GF-D8 (cell line): ENCODE results near the gene IFT122.
"Not testable (repeated sequence)": the region's sequence is repeated elsewhere in the genome, so short reads cannot be mapped to it uniquely, and the experiment has no call there.

Source experiments
- DNase-seq: peaks from one replicate; lab custom pipeline; 2025; lab: John Stamatoyannopoulos, UW

The IFT122 gene

DNA sequence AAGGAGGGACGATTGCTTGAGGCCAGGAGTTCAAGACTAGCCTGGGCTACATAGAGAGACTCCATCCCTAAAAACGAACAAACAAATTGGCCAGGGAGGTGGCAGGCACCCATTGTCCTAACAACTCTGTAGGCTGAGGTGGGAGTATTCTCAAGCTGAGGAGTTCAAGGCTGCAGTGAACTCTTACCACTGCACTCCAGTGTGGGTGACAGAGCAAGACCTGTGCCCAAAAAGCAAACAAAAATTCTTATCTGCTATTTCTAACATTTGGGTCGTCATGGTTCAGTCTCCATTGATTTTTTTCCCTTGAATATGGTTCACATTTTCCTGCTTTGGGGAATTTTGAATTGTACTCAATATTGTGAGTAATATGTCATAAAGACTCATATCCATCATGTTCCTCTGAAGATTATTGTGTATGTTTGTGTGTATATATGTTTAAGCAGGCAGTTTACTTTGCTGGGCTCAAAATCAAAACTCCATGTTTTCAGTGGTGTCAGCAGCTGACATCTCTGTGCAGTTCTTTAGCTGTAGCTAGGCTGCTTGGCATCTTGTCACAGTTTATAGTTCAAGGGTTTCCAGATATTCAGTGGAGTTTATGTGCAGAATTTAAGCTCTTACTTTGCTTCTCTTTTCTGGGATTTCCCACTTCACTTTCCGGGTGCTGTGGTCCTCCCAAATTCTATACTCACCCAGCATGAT lies 33.2 kb downstream of the IFT122 start:
- no peak for DNase-seq

DNA sequence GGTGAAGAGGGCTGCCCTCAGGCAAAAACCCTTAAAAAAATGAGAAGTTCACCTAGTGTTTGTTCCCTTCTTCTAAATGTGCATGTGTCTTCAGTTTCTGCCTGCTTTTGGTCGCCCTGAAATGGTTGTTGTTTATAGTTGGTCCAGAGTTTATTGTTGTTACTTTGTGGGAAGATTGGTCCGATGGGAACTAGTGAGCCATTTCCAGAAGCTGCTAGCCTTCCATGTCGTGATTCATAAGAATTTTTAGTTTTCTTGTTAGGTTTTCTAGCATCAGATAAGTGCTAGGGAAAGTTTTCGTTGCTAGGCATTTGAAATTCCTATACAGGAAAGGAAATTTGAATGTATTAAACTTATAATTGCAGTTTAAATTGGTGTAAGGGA lies 33.7 kb downstream of the IFT122 start:
- DNase-seq: no peak

DNA sequence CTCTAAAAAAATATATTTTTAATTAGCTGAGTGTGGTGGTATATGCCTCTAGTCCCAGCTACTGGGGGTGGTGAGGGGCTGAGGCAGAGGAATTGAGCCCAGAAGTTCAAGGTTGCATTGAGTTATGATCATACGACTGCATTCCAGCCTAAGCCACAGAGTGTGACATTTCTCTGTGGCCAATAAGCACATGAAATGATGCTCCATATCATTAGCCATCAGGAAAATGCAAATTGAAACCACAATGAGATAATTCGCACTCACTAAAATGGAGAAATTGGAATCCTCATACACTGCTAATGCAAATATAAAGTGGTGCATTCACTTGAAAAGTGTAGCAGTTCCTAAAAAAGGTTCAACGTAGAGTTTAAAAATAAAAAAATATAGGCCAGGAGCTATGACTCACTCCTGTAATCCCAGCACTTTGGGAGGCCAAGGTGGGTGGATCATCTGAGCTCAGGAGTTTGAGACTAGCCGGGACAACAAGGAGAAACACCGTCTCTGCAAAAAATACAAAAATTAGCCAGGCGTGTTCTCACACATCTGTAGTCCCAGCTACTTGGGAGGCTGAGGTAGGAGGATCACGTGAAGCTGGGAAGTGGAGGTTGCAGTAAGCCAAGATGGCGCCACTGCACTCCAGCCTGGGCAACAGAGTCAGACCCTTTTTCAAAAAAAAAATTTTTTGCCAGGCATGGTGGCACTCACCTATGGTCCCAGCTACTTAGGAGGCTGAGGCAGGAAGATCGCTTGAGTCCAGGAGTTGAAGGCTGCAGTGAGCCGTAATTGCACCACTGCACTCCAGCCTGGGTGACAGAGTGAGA lies 35.2 kb downstream of the IFT122 start:
- no peak for DNase-seq

DNA sequence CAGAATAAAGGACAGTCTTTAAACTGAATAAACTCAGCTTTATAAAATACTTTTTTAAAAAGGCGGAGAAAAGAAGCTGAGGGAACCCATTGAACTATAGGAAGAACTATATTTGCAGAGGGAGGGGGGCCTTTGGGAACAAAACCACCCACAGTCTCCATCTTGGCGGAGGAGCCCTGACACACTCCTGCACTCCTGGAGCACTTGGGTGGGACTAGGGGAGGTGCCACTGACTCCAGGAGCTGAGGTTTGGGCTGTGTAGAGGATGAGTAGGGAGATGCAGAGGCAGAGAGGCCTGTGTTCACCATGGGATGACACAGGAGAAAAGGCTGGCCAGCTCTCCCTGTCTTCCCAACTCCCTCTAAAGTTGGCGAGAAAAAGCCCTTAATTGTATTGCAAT lies 35.8 kb downstream of the IFT122 start:
- no peak for DNase-seq

DNA sequence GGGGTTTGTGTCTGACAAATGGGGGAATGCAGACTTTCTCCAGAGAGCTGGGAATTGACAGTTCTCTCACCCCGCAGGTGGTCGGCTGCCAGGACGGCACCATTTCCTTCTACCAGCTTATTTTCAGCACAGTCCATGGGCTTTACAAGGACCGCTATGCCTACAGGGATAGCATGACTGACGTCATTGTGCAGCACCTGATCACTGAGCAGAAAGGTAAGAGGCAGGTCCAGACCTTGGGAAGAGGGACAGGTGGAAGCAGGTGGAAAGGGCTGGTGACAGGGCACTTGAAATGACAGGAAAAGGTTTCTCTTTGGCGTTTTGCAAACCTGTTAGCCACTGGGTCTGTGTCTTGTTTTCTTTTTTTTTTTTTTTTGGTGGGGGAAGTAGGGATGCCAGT lies 36.6 kb downstream of the IFT122 start:
- DNase-seq: no peak

DNA sequence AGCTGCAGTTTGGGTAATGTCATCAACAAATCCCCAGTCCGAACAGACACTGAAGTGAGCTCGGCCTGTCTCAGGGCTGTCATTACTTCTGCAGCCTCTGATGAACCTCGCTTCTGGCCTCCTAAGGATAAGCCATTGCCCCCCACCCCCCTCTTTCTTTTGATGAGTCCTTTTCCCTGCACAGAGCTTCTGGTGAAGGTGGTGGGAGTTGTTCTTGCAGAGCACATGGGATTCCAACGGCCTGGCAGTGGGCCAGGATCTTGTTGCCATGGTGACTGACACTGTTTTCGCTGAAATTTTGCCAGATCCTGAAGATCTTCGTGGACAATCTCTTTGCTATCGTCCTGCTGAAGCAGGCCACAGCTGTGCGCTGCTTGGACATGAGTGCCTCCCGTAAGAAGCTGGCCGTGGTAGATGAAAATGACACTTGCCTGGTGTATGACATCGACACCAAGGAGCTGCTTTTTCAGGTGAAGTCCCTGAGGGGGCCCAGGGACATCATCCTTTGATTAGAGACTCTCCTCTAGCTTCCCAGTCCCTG lies 41.3 kb downstream of the IFT122 start:
- not testable (repeated sequence) for DNase-seq

DNA sequence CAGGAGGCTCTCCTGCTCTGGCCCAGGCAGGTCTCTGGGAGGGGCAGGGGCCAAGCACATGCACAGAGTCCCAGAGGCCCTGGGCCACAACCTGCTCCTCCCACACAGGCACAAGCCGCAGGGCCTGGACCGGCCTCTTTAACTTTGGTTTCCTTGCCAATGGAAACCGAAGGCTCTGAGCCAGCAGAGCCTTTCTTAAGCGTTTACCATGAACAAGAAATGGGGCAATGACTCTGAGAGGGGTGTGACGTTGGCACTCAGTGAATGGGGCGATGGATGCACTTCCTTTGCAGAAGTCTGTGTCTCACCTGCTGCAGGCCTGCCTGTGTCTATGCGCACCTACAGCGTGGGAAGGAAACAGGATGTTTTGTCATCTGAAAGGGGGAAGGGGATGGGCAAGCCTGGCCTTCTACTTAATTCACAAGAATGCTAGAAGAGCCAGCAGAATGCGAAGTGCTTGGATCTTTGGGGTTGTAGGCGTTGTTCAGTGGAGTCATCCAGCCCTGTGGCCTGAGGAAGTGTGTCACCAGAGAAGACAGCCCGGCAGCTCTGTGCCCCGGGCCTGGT lies 41.8 kb downstream of the IFT122 start:
- no peak for DNase-seq

DNA sequence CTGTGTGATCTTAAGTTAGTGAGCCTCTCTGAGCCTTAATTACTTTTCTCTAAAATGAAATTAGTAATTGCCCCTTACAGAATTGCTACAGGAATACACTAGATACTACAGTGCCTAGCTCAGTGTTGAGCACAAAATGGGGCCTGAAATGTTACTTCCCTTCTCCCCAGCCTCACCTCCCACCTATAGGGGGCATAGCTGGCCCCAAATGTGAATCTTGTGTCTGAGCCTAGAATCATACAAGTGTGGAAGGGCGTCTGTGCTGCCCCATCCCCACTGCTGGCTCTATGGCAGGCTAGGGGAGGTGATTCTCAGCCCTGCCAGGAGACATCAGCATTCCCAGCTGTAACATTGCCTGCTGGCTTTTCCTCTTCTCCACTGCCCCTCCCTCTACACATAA lies 42.7 kb downstream of the IFT122 start:
- no peak for DNase-seq

DNA sequence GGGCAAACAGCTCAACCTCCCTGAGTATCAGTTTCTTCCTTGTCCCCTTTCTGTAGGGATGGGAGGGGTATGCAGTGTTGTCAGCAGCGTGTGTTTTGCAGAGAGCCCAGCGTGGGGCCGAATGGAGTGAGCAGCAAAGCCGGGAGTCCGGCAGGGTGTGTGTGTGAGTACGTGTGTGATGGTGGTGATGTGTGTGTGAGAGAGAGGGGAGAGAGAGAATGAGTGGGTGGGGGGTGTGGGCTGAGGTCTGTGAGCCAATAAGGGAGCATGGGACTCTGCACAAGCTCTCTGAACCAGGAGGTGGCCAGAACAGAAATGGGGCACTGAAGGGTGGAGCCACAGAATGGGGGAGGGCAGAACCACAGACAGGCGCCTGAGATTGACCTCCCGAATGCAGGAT lies 43.8 kb downstream of the IFT122 start:
- DNase-seq: no peak

DNA sequence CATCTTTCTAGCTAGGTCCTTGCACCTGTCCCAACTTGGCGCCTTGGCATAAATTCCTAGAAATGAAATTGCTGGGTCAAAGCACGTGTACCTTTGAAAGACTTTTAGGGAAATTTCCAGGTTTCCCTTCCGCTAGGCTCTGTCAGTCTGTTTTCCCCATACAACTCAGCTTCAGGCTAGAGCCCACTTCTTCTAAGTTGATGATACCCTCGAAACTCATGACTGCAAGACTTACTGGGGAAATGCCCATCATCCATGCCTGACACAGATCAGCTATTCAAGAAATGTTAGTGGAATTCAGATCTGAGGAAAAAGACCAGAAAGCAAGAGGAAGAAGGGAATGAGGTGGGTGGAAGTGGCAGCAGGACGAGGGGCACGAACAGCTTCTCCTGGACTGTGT lies 45.1 kb downstream of the IFT122 start:
- not testable (repeated sequence) for DNase-seq

DNA sequence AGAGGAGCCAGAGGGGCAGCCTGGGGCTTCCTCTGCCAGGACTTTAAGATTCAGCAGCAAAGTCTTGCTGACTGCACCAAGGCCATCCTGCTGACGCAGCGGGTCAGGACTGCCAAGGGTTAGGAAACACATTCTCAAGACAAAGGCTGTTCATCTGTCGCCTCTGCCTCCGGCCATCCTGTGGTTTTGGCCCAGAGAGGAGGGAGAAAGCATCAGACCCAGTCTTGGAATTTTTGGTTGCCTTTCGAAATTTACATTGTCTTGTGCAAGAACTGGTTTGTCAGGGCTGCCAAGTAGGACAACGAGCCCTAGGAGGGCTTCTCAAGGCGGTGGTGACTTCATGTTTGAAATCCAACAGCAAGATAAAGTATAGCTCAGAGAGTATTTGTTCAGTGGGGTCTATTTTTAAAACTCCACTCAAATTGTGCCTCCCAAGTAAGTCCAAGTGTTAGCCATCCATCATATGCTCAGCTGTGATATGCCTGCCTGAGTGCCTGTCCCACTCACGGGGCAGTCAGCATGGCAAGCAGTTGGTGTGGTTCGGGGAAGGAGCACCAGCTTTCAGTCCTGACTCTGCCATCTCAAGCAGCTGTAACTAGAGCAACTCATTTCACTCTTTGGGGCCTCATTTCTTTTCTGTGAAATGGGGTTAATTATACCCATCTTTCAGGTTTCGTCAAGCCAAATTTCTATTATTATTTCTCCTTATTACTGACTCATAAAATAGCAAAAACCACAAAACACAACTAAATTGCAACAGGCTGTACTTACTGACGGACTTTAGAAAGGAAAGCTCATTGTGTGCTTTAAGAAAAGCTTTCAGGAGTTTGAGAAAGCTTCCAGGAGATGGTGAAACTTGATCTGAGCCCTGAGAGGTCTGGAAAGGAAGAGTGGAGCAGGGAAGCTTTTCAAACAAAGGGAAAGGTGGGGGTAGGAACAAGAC lies 46.0 kb downstream of the IFT122 start:
- DNase-seq: no peak

DNA sequence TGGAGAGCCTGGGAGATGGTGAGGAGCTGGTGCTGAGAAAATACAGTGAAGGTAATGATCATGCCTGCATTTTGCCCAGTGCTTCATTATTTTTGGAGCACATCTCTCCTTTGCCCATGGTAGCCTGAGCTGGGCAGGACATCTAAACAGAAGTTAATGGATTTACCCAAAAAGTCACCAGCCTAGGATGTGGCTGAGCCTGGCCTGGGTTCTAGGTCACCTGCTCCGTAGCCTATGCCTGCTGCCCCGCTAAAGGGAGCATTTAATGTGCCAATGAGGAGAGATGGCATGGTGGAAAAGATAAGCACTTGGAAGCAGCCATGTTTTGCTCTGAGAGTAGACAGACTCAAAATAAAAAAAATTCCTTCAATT lies 46.6 kb downstream of the IFT122 start:
- no peak for DNase-seq

DNA sequence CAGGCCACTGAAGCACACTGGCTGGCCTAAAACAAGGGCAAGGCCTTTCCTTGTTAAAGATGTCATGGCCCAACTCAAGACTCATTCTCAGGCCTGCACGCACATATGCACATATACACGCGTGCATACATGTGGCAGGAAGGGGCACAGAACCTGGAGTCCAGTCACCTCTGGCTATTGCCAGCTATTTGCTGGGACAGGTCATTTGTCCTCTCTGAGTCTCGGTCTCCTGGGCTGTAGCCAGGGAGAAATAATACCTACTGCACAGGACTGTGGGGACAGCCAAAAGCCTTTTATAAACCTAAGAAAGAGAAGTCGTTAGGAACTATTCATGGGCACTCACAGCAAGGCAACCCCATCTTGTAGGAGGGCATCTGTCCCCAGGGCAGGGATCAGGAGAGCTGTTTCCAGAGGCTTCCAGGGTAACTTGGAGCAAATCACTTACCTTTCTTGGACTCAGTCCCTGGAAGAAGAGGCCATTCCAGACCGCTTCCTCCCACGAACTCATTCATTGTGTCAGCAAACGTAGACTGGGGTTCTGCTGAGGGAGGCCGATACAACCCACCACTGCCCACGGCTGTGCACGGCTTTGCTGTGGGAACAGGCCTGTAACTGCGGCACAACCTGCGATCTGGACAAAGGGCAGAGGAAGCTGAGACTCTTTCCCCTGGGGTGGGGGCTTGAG lies 47.3 kb downstream of the IFT122 start:
- no peak for DNase-seq

DNA sequence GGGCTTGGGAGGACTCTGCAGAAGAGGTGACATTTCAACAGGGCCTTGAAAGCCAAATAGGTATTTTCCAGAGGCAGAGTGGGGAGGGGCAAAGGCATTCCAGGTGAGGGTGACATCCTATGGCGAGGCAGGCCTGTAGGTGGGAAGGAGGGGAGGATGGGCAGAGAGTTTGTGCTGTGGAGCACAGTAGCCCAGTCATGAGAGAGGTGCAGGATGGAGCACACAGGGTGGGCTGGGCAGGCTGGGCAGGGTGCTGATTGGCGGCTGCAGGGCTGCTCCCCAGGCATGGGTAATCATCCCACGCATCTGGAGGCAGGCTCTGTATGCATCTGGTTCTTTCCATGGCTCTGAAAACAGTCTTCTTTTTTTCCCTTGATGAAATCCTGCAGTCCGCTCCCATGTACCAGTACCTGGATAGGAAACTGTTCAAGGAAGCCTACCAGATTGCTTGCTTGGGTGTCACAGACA lies 47.9 kb downstream of the IFT122 start:
- not testable (repeated sequence) for DNase-seq

DNA sequence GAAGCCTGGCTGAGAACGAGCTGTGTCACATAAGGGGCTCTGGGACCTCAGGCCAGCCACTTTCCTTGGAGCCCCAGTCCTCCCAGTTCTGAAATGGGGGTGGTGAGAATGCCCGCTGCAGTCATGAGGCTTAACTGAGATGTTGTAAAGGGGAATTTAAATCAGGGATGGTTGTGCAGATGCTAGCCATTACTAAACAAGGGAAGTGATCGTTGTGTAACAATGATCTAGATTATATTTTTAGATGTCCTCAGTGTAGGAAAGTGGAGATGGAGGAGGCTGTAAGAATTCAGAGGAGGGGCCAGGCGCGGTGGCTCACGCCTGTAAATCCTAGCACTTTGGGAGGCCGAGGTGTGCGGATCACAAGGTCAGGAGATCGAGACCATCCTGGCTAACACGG lies 49.2 kb downstream of the IFT122 start:
- DNase-seq: not testable (repeated sequence)

DNA sequence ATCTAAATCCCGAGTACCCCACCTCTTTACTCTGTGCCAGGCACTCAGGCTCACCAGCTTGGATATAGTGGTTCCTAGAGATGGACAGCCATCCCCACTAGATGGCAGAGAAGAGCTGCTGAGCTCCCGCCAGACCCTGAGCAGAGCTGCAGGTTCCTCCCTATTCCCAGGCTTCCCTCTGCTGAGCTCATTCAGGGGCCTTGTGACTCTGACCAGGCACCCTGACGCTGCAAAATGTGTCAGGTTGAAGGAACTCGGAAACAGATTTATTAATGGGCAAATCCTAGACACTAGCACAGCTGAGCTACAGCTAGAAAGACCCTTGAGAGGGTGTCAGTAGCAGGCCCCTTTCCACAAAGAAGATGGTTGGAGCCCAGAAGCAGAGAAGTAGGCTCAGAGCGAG lies 50.2 kb downstream of the IFT122 start:
- peak; percentile 39 for DNase-seq

DNA sequence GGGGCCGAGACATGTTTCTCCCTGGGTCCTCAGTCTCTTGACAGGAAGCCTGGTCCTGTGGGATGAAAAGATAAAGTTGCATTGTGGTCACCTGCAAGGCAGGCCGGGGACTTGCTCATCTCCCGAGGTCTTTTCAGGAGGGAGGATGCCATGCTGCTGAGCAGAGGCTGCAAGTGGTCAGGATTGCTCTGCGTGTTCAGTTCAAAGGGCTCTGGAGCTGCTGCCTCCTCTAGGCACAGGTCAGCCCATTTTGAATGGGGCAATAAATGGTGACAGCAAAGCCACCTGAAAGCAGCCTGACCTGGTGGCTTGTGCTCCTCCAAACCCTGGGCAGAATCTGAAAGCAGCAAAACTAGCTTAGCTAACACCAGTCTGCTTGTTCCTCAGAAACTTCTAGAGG lies 51.1 kb downstream of the IFT122 start:
- not testable (repeated sequence) for DNase-seq

DNA sequence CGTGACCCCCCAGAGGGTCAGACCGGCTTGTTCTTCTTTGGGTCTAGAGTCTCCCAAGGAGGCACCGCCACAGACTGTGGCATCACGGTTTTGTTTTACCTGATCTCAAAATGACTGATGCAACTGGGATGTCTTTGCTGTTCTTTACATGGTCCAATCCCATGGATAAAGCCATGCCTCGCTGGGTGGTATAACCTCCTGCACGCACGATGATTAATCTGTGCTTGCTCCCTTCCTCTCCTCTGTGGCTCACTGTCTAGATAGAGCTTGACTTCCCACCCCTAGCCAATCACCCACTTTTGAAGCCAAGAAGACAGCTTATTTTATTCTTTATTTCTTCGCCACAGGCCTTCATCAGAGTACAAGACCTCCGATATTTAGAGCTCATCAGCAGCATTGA lies 51.8 kb downstream of the IFT122 start:
- no peak for DNase-seq

DNA sequence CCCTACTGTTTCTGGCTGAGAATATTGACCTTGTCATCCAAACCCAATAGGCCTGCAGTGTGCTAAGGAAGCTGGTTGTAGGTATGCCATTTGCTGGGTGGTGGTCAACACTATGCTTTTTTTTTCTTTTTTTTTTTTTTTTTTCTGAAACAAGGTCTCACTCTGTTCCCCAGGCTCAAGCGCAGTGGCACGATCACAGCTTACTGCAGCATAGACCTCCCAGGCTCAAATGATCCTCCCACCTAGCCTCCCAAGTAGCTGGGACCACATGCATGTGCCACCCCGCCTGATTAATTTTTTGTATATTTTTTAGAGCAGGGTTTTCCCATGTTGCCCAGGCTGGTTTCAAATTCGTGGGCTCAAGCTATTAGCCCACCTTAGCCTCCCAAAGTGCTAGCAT lies 52.7 kb downstream of the IFT122 start:
- no peak for DNase-seq

DNA sequence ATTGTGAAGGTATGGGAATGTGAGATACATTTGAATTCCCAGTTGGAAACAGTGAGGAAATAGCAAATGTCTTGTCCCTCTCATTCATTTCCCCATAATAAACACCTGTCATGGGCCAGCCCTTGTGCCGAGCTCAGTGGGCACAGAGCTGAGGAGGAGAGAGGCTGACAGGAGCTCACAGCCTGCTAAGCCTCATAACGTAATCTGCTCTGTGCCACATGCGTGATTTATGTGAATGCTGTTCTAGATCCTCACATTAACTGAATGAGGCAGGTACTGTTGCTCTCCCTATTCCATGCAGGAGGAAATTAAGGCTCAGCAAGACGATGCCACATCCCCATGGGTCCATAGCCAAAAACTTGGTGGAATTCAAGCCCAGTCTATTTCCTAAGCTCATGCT lies 53.2 kb downstream of the IFT122 start:
- no peak for DNase-seq

DNA sequence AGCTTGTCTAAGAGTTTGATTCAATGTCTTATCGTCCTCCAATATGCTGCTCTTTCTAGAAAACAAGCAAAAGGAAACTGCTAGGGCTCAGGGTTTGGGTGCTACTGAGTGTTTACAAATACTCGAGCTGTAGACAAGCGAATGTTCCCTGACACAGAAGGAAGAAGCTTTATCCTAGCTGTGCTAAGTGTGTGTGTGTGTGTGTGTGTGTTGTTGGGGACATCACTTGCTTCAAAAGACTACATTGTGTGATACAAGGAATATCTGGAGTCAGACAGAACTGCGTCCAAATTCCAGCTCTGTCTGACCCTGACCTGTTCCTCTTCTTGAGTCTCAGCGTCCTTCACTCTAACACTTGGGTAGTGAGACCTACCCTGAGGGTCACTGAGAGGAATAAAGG lies 54.5 kb downstream of the IFT122 start:
- not testable (repeated sequence) for DNase-seq
